DND-41 (cell line): ENCODE results near the gene ANKRD65.

Experiments used
- EZH2 ChIP-seq: IDR thresholded peaks from 3 replicates; pipeline ENCODE4 v1.6.1; 2012; ENCODE audit warnings: borderline replicate concordance, low read depth, mild to moderate bottlenecking, moderate library complexity, low read length, inconsistent platforms; ENCODE audit not compliant: severe bottlenecking
- TF ChIP-seq, protein P1 (sequence below): IDR thresholded peaks from 2 replicates; pipeline ENCODE4 v1.5.1; 2012; ENCODE audit warnings: borderline replicate concordance, low read length, moderate library complexity, mild to moderate bottlenecking; ENCODE audit not compliant: poor library complexity, severe bottlenecking; ENCODE audit errors: extremely low read depth

DNA sequence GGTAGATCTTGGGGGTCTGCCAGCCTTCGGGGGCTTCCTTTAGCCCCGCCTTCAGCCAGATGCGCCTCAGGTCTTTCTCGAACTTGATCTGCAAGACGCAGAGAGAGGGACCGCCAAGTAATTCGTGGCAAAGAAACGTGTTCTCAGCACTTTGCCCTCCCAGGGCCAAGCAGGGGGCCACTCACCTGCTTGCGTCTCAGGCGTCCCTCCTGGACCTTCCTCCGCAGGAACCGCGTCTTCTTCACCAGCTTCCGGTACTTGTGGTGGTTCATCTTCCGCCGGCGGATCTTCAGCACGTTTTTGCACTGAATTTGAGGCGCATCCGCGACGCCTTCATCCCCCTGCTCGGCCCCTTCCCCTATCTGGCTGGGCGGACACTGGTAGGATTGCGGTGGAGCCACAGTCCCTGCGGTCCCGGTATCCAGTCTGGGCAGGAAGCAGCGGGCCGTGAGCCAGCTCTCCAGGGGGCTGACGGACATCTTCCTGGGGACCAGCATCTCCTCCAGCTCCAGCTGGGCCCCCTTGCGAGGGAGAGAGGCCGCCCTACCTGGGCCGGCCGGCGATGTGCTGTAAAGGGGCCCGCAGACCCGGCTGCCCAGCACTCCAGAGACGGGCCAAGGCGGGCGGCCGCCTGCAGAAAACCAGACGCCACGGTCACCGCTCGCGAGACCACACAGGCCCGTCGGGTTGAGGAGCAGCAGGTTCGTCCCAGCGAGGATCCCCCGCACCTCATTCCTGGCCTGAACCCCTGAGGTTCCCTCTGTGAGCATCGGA, 47.1 kb downstream of the ANKRD65 start:
- TF ChIP-seq, protein P1, sequence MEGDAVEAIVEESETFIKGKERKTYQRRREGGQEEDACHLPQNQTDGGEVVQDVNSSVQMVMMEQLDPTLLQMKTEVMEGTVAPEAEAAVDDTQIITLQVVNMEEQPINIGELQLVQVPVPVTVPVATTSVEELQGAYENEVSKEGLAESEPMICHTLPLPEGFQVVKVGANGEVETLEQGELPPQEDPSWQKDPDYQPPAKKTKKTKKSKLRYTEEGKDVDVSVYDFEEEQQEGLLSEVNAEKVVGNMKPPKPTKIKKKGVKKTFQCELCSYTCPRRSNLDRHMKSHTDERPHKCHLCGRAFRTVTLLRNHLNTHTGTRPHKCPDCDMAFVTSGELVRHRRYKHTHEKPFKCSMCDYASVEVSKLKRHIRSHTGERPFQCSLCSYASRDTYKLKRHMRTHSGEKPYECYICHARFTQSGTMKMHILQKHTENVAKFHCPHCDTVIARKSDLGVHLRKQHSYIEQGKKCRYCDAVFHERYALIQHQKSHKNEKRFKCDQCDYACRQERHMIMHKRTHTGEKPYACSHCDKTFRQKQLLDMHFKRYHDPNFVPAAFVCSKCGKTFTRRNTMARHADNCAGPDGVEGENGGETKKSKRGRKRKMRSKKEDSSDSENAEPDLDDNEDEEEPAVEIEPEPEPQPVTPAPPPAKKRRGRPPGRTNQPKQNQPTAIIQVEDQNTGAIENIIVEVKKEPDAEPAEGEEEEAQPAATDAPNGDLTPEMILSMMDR: no peak
- no peak for TF ChIP-seq EZH2
